Measurements from ENCODE around the gene BAIAP2L1. TPM values are rescaled to one million over a fixed set of nuclear protein-coding genes. Genes with fewer than 3 reads are reported as not detected.

The BAIAP2L1 gene
- total and polyA plus RNA-seq, 2 donors (not counting 3 experiments of a cell fraction or from before 2014, with no cell fraction given), result 0.32 to 1.1 TPM

DNA sequence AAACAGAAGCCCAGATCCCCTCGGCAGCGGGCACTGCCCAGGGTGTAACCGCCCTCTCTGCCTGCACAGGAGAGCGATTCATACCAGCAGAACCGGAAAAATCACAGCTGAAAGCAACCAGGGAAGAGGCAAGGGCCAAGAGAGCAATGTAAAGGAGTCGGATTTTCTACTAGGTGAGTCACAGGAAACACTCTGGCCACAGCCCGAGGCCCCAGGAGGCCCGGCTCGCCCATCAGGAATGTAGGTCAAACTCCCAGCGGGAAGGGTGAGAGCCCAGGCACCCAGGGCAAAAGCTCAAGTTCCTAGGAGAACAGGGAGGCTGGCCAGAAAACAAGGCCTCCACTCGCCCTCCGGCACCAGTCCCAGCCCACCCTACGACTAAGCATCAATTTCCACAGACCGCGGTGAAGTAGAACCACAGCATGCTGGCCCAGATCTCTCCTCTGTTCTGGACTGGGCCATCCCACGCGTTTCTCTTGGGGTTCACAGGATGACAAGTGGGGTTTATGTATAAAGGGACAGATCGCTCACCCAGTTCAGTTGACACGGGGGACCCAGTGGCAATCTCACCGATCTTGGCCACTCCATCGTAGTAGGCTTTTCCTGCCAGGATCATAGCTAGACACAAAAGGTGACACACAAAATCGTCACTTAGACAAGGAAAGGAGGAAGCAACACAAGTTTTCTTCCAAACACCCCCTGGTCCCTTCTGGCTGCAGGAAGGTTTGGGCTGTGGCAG is 46.2 kb downstream of the BAIAP2L1 start:
- H3K27me3 ChIP-seq (ENCODE audit: control insufficient read depth in 2 of 2, insufficient read depth in 2 of 2, low read length in 2 of 2), result no peaks in the 10 kb centered on the region
- no TSS peak for BruUV-seq (replicated peaks)
- H3K79me2 ChIP-seq (ENCODE audit: control insufficient read depth, insufficient read depth, low read length), result no peaks in the 10 kb centered on the region
- FAIRE-seq, result peak; percentile 99
- no peaks in the 10 kb centered on the region for H3K36me3 ChIP-seq (ENCODE audit: control insufficient read depth in 2 of 2, extremely low read depth in 1 of 2, insufficient read depth in 2 of 2, low read length in 2 of 2)
- no peak overlapping the region for H3K9ac ChIP-seq (replicated peaks; ENCODE audit: extremely low read depth, insufficient read depth, low read length)
- dilution Hi-C loops (cut with MboI; ENCODE audit: extremely low pct_ligation_motif_present, low sequenced_read_pairs), result no loop called here
- ChIA-PET CTCF (interaction anchor here (0.7 to 1.7 kb wide), 4 partner anchors 41 to 89 kb away, joined by 3 to 6 read pairs (median 4); partner anchors contain the start of gene BAIAP2L1), POLR2A (no interaction called here)
- H2AFZ ChIP-seq (ENCODE audit: low read depth, low read length), result peak overlapping the region; percentile 46
- no peaks in the 10 kb centered on the region for H4K20me1 ChIP-seq (replicated peaks; ENCODE audit: control insufficient read depth, extremely low read depth, insufficient read depth, low read length)
- peak; percentile 86 for TF ChIP-seq POLR2AphosphoS5 (IDR thresholded peaks at IDR 0.05; ENCODE audit: insufficient read depth, low read depth, low read length)
- TF ChIP-seq MYC (IDR thresholded peaks at IDR 0.05; ENCODE audit: low read depth, low read length), result no peak
- TF ChIP-seq JUN (IDR thresholded peaks at IDR 0.05; ENCODE audit: borderline replicate concordance, insufficient read depth, insufficient read length, low read depth), result peak; percentile 57
- peak; percentile 86 for TF ChIP-seq FOS (IDR thresholded peaks at IDR 0.05; ENCODE audit: borderline replicate concordance, insufficient read depth, low read length)
- TF ChIP-seq EZH2 (IDR thresholded peaks at IDR 0.05; ENCODE audit: borderline replicate concordance, low read depth, low read length, severe bottlenecking), result no peak
- no peak for TF ChIP-seq POLR2A (IDR thresholded peaks at IDR 0.05; ENCODE audit: low read depth, low read length)
- TF ChIP-seq, protein P1, sequence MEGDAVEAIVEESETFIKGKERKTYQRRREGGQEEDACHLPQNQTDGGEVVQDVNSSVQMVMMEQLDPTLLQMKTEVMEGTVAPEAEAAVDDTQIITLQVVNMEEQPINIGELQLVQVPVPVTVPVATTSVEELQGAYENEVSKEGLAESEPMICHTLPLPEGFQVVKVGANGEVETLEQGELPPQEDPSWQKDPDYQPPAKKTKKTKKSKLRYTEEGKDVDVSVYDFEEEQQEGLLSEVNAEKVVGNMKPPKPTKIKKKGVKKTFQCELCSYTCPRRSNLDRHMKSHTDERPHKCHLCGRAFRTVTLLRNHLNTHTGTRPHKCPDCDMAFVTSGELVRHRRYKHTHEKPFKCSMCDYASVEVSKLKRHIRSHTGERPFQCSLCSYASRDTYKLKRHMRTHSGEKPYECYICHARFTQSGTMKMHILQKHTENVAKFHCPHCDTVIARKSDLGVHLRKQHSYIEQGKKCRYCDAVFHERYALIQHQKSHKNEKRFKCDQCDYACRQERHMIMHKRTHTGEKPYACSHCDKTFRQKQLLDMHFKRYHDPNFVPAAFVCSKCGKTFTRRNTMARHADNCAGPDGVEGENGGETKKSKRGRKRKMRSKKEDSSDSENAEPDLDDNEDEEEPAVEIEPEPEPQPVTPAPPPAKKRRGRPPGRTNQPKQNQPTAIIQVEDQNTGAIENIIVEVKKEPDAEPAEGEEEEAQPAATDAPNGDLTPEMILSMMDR (IDR thresholded peaks at IDR 0.05; ENCODE audit: extremely low read depth in 1 of 2, insufficient read depth in 1 of 2, low read depth in 1 of 2, low read length in 2 of 2), result no peak
- TF ChIP-seq MAX (IDR thresholded peaks at IDR 0.05; ENCODE audit: insufficient read depth, insufficient read length), result no peak
- no peak for TF ChIP-seq GATA2 (IDR thresholded peaks at IDR 0.05; ENCODE audit: insufficient read depth, insufficient read length, low read depth, low read length)
- peak overlapping the region; percentile 2 for H3K4me2 ChIP-seq (ENCODE audit: insufficient read depth, low read length)
- no peak overlapping the region for H3K4me3 ChIP-seq (replicated peaks in 1 of 3; ENCODE audit: insufficient read depth in 1 of 3, low read depth in 1 of 3, low read length in 3 of 3)
- H3K9me3 ChIP-seq (replicated peaks; ENCODE audit: control insufficient read depth, insufficient read depth, low read length), result no peaks in the 10 kb centered on the region
- H3K4me1 ChIP-seq (ENCODE audit: control insufficient read depth, extremely low read depth, insufficient read depth, low read length), result peaks cover 19% of the 10 kb centered on the region
- H3K27ac ChIP-seq (ENCODE audit: insufficient read depth, low read depth, low read length), result peak overlapping the region; percentile 14
- peak; percentile 68 for DNase-seq (ENCODE audit: low read depth, low spot score)
- H3K9me1 ChIP-seq (replicated peaks; ENCODE audit: control insufficient read depth, extremely low read depth, insufficient read depth, low read length), result no peaks in the 10 kb centered on the region
- intact Hi-C loops (cut with micrococcal nuclease), result loop anchor here (1.0 to 5.0 kb wide), 5 partner anchors 47 to 248 kb away; partner anchors contain the start of genes BAIAP2L1 and LMTK2

Measured in endothelial cell of umbilical vein (primary cell).